ENCODE measurements around the gene BTBD6. TPM values are rescaled to one million over a fixed set of nuclear protein-coding genes. Genes with fewer than 3 reads are reported as not detected.

The BTBD6 gene
- total and polyA plus RNA-seq, 2 of the 8 experiments (the other 6 are each of a cell fraction or from before 2014, with no cell fraction given), result 10.1 to 10.2 TPM

- no peak overlapping the region for H4K8ac ChIP-seq (ENCODE audit: extremely low read depth, insufficient read depth, low read length)
- no peaks in the 10 kb centered on the region for H3K9me3 ChIP-seq (ENCODE audit: insufficient read depth in 2 of 2, low read depth in 1 of 2, low read length in 1 of 2)
- H2AK5ac ChIP-seq (ENCODE audit: low read depth, low read length), result no peak overlapping the region
- H3K79me2 ChIP-seq (ENCODE audit: control insufficient read depth in 1 of 2, insufficient read depth in 2 of 2, low read length in 2 of 2), result peaks cover 0 to 5% of the 10 kb centered on the region in 2 experiments; a peak in 1 of 4 replicates
- no peak overlapping the region for H3K23ac ChIP-seq (ENCODE audit: insufficient read length)
- no peak overlapping the region for H2BK20ac ChIP-seq (ENCODE audit: low read length)
- 89% methylated on average over 9 of the region's 9 CpGs; no CpG with 5 or more reads in 1 of the 2 experiments for WGBS, 2 experiments (ENCODE audit: extremely low coverage in 1 of 2, insufficient coverage in 1 of 2, insufficient read length in 1 of 2, insufficient replicate concordance in 2 of 2, low coverage in 1 of 2, low lambda C conversion rate in 2 of 2, missing lambda C conversion rate in 1 of 2)
- no peak for FAIRE-seq
- no peak overlapping the region for H4K91ac ChIP-seq (replicated peaks; ENCODE audit: insufficient read length, low read length)
- H3K18ac ChIP-seq (ENCODE audit: extremely low read depth, low read length), result no peak overlapping the region
- no peak overlapping the region for H3K14ac ChIP-seq (ENCODE audit: insufficient read length)
- H3K4ac ChIP-seq (replicated peaks; ENCODE audit: insufficient read length, low read depth, low read length), result no peak overlapping the region
- H3K79me1 ChIP-seq (ENCODE audit: low read depth, low read length), result peaks cover 11% of the 10 kb centered on the region
- H3K4me1 ChIP-seq (replicated peaks in 1 of 4; ENCODE audit: control insufficient read depth in 3 of 4, insufficient read depth in 4 of 4, low read length in 3 of 4), result peaks cover 0 to 6% (median 3%) of the 10 kb centered on the region in 4 experiments; a peak in 4 of 7 replicates
- DNase-seq (ENCODE audit: low read depth in 1 of 2, low spot score in 2 of 2), result no peak
- no peak overlapping the region for H2BK12ac ChIP-seq (ENCODE audit: low read depth, low read length)
- ChIA-PET POLR2A (ENCODE audit: partially characterized antibody) (no interaction called here), CTCF (ENCODE audit: partially characterized antibody) (interaction anchor here (1.0 to 1.4 kb wide), 3 partner anchors 46 to 91 kb away, joined by 3 read pairs; no protein-coding TSS in a partner anchor)
- H2BK120ac ChIP-seq (replicated peaks; ENCODE audit: low read depth, low read length), result no peak overlapping the region
- H3K56ac ChIP-seq (replicated peaks; ENCODE audit: insufficient read length, low read depth, low read length), result no peak overlapping the region
- H3K23me2 ChIP-seq (ENCODE audit: low read depth, low read length), result no peaks in the 10 kb centered on the region
- no peak overlapping the region for H4K5ac ChIP-seq (ENCODE audit: insufficient read length, low read depth, low read length)
- H2BK15ac ChIP-seq (ENCODE audit: low read length), result no peak overlapping the region
- H2BK5ac ChIP-seq (ENCODE audit: low read depth, low read length), result no peak overlapping the region
- no peak overlapping the region for H3K27ac ChIP-seq (ENCODE audit: low read depth, low read length)
- no peaks in the 10 kb centered on the region for H3K27me3 ChIP-seq (replicated peaks in 1 of 4; ENCODE audit: control insufficient read depth in 3 of 4, extremely low read depth in 1 of 4, insufficient read depth in 3 of 4, low read length in 3 of 4)
- H3K4me2 ChIP-seq (ENCODE audit: insufficient read depth in 1 of 2, low read depth in 2 of 2, low read length in 2 of 2), result no peak overlapping the region
- no peak overlapping the region for H3K4me3 ChIP-seq (ENCODE audit: extremely low read depth in 1 of 4, insufficient read depth in 2 of 4, low read depth in 3 of 4, low read length in 4 of 4)
- no peak overlapping the region for H3K9ac ChIP-seq (replicated peaks in 1 of 4; ENCODE audit: extremely low read depth in 1 of 4, low read depth in 3 of 4, low read length in 3 of 4)
- H3K36me3 ChIP-seq (ENCODE audit: control insufficient read depth in 2 of 4, insufficient read depth in 4 of 4, low read length in 3 of 4), result no peaks in the 10 kb centered on the region
- H4K20me1 ChIP-seq (replicated peaks in 1 of 2; ENCODE audit: control insufficient read depth in 1 of 2, insufficient read depth in 2 of 2, low read length in 2 of 2), result peaks cover 5 to 12% of the 10 kb centered on the region in 2 experiments
- H2AFZ ChIP-seq (ENCODE audit: low read length), result no peak overlapping the region
- TF ChIP-seq EGR1 (IDR thresholded peaks at IDR 0.05; ENCODE audit: borderline replicate concordance, low read depth, low read length) (no peak), BCL11A (IDR thresholded peaks at IDR 0.05; ENCODE audit: low read depth in 2 of 2, low read length in 2 of 2) (no peak), CTBP2 (IDR thresholded peaks at IDR 0.05; ENCODE audit: borderline replicate concordance, insufficient read depth, insufficient read length, low read length) (no peak), EZH2 (IDR thresholded peaks at IDR 0.05; ENCODE audit: low read depth, low read length, severe bottlenecking) (no peak), CTCF (IDR thresholded peaks at IDR 0.05; ENCODE audit: control extremely low read depth in 1 of 3, insufficient read depth in 1 of 3, low read depth in 1 of 3, low read length in 3 of 3) (no peak), KDM5A (IDR thresholded peaks at IDR 0.05; ENCODE audit: low read length) (no peak), POU5F1 (IDR thresholded peaks at IDR 0.05; ENCODE audit: low read depth, low read length) (no peak), FOSL1 (IDR thresholded peaks at IDR 0.05; ENCODE audit: insufficient read depth, low read depth, low read length) (no peak), SP1 (IDR thresholded peaks at IDR 0.05; ENCODE audit: low read depth, low read length) (no peak), ZNF274 (IDR thresholded peaks at IDR 0.05; ENCODE audit: borderline replicate concordance, extremely low read depth, low read length) (no peak), RFX5 (IDR thresholded peaks at IDR 0.05; ENCODE audit: borderline replicate concordance, low read depth, low read length) (no peak), TEAD4 (IDR thresholded peaks at IDR 0.05; ENCODE audit: low read depth, low read length) (no peak)
Measured at GRCh38 chr14:105286759-105287144, 38.4 kb downstream of the BTBD6 start.

Data from H1 (cell line).